DMS153 treated with DMSO at 0.1 percent for 48 hours (cell line): ENCODE data around the gene SPTB.
A peak's percentile ranks its signal among the peaks of the same experiment; 100 is the strongest.

Source experiments
- DNase-seq: peaks from one replicate; lab custom pipeline; 2025; ENCODE audit not compliant: unreplicated experiment; lab: John Stamatoyannopoulos, UW

Gene SPTB

GRCh38 chr14:64889352-64889751 lies 9.6 kb upstream of the SPTB start:
- no peak for DNase-seq

GRCh38 chr14:64885559-64885958 lies 5.9 kb upstream of the SPTB start:
- no peak for DNase-seq

GRCh38 chr14:64880221-64881121 lies 764 bp upstream of the SPTB start:
- peak; percentile 68 for DNase-seq

- no peak for DNase-seq
These were observed 671 bp downstream of the SPTB start for GRCh38 chr14:64878837-64879634.

GRCh38 chr14:64877846-64878245 lies 1.9 kb downstream of the SPTB start:
- DNase-seq: no peak

GRCh38 chr14:64875350-64875749 lies 4.4 kb downstream of the SPTB start:
- DNase-seq: no peak

- no peak for DNase-seq
These were observed 6.0 kb downstream of the SPTB start for GRCh38 chr14:64873506-64874219.

- no peak for DNase-seq
These were observed 8.4 kb downstream of the SPTB start for GRCh38 chr14:64871344-64871743.

GRCh38 chr14:64870160-64870559 lies 9.5 kb downstream of the SPTB start:
- DNase-seq: no peak

DNA sequence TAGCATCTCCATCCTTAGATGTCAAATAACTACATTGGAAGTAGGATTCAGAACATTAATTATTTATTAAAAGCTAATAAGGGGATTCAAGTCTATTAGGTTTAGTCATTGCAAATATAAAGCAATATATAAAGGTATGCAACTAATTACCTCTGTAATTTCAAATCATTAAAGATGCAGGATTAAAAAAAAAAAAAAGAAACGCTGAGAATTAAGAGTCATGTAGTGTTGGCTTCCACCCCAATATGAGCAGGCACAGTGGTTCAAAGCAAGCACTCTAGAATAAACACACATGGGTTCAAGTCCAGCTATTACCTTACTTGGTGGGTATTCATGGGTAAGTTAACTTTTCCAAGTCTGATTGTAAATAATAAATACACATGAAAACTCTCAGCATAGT lies 10.9 kb downstream of the SPTB start:
- DNase-seq: no peak

DNA sequence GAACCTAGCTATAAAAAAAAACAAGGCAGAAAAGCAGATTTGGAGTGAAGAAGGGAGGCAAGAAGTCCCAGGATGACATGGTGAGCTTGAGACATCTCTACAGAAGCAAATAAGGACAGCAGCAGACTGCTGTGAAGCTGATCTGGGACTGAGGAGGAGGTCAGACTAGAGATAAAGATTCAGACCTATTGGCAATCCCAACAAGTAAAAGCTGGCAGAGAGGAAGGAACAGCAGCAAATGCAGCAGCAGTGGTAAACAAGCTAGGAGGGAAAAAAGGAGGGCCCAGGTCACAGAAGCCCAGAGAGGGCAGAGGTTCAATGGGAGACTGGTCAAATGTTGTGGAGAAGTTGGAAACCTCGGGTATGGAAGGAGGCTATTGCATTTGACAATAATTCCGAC lies 11.3 kb downstream of the SPTB start:
- no peak for DNase-seq

- DNase-seq: no peak
These were observed 12.5 kb downstream of the SPTB start for GRCh38 chr14:64867182-64867581.

DNA sequence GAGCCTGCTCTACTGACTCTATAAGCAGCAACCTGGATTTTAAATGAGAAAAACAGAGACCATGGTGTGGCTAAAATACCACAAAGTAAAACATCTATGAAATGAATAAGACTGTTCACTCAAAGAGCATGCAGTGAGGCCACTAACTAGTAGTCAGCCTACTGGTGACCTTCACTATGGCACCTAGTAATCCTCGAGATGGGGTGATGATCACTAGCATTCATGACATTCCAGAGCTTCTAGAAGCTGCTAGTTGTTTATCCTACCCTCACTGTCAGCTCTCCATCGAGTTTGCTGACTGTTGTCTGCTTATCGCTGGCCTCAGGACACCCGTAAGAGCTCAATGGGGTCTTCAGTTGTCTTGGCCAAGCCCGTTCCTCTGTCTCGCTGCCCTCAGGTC lies 13.7 kb downstream of the SPTB start:
- no peak for DNase-seq

DNA sequence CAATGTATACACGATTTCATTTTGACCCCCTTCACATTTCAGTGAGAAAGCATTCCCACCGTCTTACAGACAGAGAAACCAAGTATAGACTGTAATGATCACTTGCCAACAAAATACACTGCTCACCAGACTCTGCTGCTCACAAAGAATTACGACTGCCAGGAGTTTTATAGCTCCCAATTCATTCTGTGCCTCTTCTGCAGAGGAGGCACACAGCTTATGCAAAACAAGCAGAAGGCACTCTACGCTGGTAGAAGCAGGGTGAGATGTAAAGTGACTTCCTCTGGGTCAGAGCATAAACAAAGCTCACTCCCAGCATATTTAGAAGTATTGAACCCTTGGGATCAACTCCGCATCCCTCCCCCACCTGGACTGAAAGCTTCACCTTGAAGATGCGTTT lies 14.6 kb downstream of the SPTB start:
- no peak for DNase-seq

- DNase-seq: no peak
These were observed 15.4 kb downstream of the SPTB start for GRCh38 chr14:64864258-64864657.

DNA sequence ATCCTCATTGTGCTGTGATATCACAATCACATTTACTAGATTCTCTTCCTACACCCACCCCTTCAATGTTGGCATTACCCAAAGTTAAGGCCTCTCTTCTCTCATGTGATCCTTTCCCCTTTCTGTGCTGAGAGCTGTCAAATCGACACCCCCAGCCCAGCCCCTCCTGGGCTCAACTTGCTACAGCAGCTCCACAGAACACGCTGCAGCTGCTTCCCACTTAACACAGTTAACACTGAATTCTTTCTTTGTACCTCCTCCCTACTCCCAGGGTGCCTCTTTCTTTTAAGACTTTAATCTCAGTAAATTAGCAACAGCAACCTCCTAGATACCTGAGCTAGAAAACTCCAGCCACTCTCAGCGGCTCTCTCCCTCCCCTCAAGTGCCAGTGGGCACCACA lies 17.8 kb downstream of the SPTB start:
- no peak for DNase-seq

GRCh38 chr14:64860039-64860438 lies 19.7 kb downstream of the SPTB start:
- no peak for DNase-seq

GRCh38 chr14:64857979-64858744 lies 21.5 kb downstream of the SPTB start:
- DNase-seq: no peak

DNA sequence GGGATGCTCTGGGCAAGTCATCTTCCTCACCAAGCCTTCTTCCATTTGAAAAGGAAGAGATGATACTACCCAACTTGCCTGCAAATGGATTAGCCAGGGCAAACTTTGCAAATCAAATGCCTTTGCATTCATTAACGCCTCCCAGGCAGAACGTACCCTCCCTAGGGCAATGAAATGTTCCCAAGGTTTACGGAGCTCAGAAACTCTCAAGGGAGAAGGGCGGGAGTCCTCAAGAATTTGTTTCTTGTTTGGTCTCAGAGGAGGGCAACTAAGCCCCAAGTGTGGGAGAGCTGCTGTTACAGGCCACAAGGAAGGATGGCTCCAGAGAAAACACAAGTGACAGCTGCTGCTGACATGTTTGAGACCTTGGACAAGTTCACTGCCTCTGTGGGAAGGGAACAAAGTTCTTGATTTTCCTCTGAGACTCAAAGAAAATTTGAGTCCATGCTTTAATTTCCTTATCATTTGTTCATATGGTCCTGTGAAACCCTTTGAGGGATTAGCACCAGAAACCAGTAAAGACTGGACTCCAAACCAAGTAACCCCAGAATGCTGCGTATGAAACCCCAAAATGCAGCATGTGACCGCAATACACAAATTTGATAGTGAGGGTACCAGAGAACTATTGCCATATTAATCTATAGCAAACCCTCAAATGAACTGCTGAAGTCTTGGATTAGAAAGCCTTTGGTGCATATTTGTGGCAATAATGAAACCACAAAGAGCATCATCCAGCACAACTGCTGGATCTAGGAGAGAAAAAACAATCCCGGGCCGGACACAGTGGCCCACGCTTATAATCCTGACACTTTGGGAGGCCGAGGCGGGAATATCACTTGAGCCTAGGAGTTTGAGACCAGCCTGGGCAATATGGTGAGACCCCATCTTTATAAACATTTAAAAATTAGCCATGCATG lies 22.9 kb downstream of the SPTB start:
- no peak for DNase-seq
